KOPT-K1 (cell line): ENCODE results near the gene CLDN19.

ENCODE experiments used
- H3K27ac ChIP-seq: fragments of 200-600 bp; sonication (generic); 2 replicates; pipeline ENCODE4 v1.5.1; 2016; ENCODE audit warnings: antibody characterized with exemption, mild to moderate bottlenecking, low read depth, low read length; ENCODE audit not compliant: poor library complexity, severe bottlenecking
- H3K36me3 ChIP-seq: fragments of 200-600 bp; sonication (generic); 2 replicates; pipeline ENCODE4 v1.5.1; 2017; ENCODE audit warnings: antibody characterized with exemption, mild to moderate bottlenecking, low read length, moderate library complexity; ENCODE audit not compliant: insufficient read depth
- H3K9me3 ChIP-seq: fragments of 200-600 bp; sonication (generic); 2 replicates; pipeline ENCODE4 v1.5.1; 2017; ENCODE audit warnings: antibody characterized with exemption, low read length, mild to moderate bottlenecking; ENCODE audit not compliant: insufficient read depth, poor library complexity, severe bottlenecking

CLDN19 gene

DNA sequence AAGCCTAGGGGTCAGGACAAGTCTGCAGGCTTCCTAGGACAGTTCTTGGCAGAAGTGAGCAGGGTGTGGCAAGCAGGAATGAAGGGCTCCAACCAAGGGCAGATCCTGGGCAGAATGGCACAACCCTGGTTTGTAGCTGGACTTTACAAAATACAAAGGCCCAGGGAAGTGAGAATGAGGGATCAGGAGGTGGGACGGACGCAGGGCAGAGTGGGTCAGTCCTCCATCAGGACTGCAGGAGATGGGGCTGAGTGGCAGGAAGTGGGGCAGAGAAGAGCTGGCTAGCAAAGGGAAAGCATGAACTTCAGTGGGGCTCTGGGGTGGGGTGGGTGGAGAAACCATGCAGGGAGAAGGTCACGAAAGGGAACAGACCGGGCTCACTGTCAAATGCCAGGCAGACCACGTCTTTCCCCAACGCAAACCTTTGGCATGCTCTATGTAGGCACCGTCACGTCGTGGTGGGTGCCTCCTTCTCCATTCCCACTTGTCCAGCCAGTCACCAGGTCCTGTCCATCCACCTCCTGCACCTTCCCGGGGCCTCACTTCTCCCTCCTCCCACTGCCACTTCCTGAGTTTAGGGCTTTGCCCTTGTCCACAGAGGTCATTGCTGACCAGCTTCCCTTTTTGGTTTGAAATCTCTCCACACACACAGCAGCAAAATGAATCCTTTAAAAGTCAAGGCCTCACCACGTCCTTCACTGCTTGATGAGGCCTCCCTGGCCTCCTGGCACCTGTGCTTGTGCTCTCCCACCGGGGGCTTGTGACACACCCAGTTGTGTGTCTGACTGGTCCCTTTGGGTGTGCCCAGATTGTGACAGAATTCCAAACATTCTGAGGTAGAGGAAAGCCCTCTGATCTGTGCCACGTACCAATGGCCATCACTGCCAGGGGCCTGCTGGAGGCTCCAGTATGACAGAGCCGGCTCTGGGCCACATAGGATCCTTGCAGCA is 8.7 kb upstream of the CLDN19 start:
- Histone ChIP-seq H3K27ac (no peak overlapping the region), H3K9me3 (peaks cover 9% of the 10 kb centered on the region), H3K36me3 (peaks cover 75% of the 10 kb centered on the region)

- Histone ChIP-seq H3K36me3 (peaks cover 68% of the 10 kb centered on the region), H3K27ac (no peak overlapping the region), H3K9me3 (peaks cover 9% of the 10 kb centered on the region)
Observed at GRCh38 chr1:42748021-42748420, 8.0 kb upstream of the CLDN19 start.

DNA sequence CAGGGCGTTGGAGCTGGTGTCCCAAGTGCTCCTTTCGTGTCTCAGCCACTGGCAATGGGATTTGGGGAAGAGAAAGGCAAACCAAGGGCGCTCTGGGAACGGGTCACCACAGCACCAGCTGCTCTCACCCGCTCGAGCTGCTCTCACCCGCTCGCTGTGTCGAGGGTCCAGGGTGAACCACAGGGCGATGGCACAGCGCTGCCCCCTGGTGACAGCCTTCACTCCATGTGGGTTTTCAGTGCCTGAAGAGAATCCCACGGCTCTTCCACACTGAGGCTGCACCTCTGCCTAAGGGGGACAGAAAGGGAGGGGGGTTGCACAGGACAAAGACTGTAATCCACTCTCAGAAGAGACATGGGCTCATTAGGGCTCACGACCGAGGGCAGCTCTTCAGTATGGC is 7.1 kb upstream of the CLDN19 start:
- peaks cover 59% of the 10 kb centered on the region for H3K36me3 ChIP-seq
- no peak overlapping the region for H3K27ac ChIP-seq
- H3K9me3 ChIP-seq = peaks cover 7% of the 10 kb centered on the region

GRCh38 chr1:42746436-42747105 is 6.5 kb upstream of the CLDN19 start:
- H3K9me3 ChIP-seq = peaks cover 1% of the 10 kb centered on the region
- peaks cover 53% of the 10 kb centered on the region for H3K36me3 ChIP-seq
- no peak overlapping the region for H3K27ac ChIP-seq

GRCh38 chr1:42745851-42746250 is 5.8 kb upstream of the CLDN19 start:
- H3K9me3 ChIP-seq = no peaks in the 10 kb centered on the region
- H3K27ac ChIP-seq = no peak overlapping the region
- H3K36me3 ChIP-seq = peaks cover 52% of the 10 kb centered on the region

DNA sequence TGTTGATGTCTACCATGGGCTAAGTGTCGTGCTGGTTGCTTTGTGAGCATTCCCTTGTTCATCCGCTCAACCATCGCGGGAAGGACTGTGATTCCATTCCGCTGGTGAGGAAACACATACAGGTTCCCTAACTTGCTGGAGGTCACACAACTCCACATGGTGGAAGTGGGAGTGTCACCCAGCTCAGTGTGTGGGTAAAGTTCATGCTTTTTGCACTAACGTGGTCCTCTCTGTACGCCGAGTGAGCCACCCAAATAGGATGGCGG is 4.0 kb upstream of the CLDN19 start:
- peaks cover 39% of the 10 kb centered on the region; the same call in 1 of the 2 replicates for H3K36me3 ChIP-seq
- H3K27ac ChIP-seq = no peak overlapping the region
- no peaks in the 10 kb centered on the region for H3K9me3 ChIP-seq

DNA sequence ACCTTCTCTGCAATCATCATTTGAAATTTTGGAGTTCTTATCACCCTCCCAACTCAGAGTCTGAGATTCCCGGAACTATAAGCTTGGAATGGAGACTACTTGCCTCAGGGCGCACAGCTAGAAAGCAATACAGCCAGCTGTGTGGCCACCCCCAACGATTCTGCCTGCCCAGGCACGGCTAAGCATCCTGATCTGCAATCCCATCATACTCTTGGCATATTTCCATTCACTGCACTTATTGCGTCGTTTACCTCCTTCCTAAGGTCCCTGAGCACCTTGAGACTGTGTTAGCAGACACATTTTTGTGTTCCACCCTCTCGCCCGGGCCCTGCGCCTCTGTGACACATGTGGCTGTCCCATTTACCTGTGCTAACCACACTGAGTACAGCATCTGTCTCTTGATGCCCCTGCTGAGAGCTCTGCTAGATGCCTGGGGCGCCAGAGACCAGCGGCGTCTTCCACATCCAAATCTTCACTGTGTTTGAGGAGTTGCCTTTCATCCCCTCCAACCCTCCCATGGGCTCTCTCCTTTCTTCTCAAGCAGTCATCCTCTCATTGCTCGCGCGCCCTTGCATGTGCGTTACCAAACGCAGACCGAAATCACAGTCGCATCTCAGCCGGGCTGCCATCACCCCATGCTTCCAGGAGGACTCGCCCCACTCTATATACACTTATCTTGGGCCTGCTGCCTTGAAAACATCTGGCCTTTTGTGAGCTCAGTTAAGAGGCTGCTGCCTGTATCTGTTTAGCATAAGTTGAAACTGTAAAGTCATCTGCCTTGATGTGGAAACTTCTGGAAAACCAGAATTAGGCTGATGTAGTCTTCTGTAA is 3.5 kb upstream of the CLDN19 start:
- Histone ChIP-seq H3K36me3 (peaks cover 34% of the 10 kb centered on the region; the same call in 1 of the 2 replicates), H3K9me3 (no peaks in the 10 kb centered on the region), H3K27ac (no peak overlapping the region)

DNA sequence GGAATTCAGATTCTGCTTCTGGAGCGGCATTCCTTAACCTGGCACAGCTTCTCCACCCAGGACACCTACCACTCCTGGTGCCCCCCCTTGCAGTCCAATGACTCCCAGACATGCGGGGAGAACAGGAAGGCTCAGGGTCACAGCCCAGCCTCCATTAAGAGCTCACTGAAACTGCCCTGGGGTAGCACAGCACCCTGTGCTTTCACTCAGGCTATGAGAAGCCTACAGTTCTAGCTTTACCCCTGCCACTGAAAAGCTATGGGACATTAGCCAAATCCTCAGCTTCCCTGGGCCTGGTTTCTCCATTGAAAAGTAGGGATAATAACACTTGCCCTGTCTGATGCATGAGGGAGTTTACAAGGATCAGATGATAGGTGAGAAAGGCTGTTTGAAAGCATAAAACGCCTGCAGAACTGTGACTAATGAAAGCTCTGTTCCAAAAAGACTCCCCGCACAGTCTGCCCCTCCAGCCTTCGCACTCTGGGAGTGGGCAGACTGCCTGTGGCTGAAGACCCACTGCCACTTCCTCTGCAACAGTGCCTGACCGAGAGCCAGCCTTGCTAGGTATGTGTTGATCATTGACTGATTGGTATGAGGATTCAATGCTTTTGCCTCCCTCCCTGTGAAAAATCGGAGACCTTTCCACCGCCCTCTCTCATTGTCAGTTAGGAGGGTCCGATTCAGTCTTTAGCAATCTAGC is 2.7 kb upstream of the CLDN19 start:
- Histone ChIP-seq H3K9me3 (no peaks in the 10 kb centered on the region), H3K36me3 (peaks cover 26% of the 10 kb centered on the region; the same call in 1 of the 2 replicates), H3K27ac (no peak overlapping the region)

- Histone ChIP-seq H3K27ac (no peak overlapping the region), H3K36me3 (peaks cover 20% of the 10 kb centered on the region; the same call in 1 of the 2 replicates), H3K9me3 (no peaks in the 10 kb centered on the region)
Observed at GRCh38 chr1:42742141-42742540, 2.1 kb upstream of the CLDN19 start.

DNA sequence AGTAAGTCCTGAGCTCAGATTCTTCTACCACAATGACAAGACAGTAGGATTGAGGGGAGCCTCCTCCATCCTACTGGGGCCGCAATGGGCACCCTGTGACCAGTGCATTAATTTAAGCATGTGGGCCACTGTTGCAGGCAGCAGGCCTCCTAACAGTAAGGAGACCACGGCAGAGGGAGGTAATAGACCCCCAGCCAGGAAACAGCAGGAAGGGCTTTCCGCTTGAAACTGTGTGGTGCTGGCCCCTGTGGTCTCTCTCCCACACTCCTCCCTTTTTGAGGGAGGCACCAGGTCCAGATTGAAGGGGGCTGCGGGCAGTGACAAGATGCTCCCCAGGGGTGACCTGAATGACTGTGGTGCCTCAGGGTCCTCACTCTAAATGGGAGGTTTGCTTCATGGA is 1.7 kb upstream of the CLDN19 start:
- Histone ChIP-seq H3K27ac (no peak overlapping the region), H3K9me3 (no peaks in the 10 kb centered on the region), H3K36me3 (peaks cover 15% of the 10 kb centered on the region; the same call in 1 of the 2 replicates)

- Histone ChIP-seq H3K36me3 (peaks cover 9% of the 10 kb centered on the region; the same call in 1 of the 2 replicates), H3K27ac (no peak overlapping the region), H3K9me3 (no peaks in the 10 kb centered on the region)
Observed at GRCh38 chr1:42740851-42741580, 980 bp upstream of the CLDN19 start.

GRCh38 chr1:42738678-42739226 is 1.3 kb downstream of the CLDN19 start:
- no peaks in the 10 kb centered on the region for H3K36me3 ChIP-seq
- no peak overlapping the region for H3K27ac ChIP-seq
- no peaks in the 10 kb centered on the region for H3K9me3 ChIP-seq

DNA sequence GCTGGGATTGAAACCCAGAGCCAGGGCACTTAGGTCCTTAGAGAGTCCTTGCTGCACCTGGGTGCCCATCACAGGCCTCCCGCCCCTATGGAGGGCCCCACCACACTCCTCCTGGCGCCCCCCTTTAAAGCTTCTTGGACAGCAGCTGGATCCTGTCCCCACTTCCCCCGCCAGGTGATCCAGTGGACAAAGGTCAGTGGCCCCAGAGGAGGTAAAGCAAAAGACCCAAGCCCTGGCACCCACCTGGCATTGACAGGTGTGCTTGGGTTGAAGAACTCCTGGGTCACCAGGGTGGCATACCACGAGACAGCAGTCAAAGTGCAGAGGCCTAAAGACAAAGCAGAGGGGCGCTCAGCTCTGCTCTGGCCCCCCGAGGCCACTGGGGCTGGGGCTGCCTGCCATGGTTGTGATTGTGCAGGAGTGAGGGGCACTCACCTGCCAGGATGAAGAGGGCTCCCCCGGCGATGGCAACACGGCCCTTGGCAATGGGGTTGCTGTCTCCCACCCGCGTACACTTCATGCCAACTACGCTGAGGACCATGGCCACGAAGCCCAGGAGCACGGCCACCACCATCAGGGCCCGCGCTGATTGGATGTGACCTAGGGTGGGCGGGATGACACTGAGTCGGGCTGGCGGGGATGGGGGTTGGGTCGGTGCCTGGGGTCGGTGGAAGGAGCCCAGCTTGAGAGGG is 1.9 kb downstream of the CLDN19 start:
- no peaks in the 10 kb centered on the region for H3K9me3 ChIP-seq
- no peak overlapping the region for H3K27ac ChIP-seq
- H3K36me3 ChIP-seq = no peaks in the 10 kb centered on the region
